Endothelial cell of umbilical vein (primary cell): ENCODE measurements around the gene LRP5. TPM values are rescaled to one million over a fixed set of nuclear protein-coding genes. Genes with fewer than 3 reads are reported as not detected.

Experiments used
- BruUV-seq: library from RNA; stranded (reverse); fragments of 400-500 nt; replicated peaks from 2 replicates; lab custom pipeline; 2021; lab: Mats Ljungman, UMichigan
- CTCF ChIA-PET: fragments of 300-600, 350-600 bp; sonication (Branson Sonifier 250); formaldehyde crosslinking; loops from one replicate; lab custom pipeline; 2021; ENCODE audit warnings: antibody characterized with exemption, inconsistent platforms; lab: Charles Lee
- POLR2A ChIA-PET: fragments of 300-600, 350-600 bp; sonication (Branson Sonifier 250); formaldehyde crosslinking; loops from one replicate; lab custom pipeline; 2021; ENCODE audit warnings: antibody characterized with exemption, inconsistent platforms; lab: Charles Lee
- DNase-seq: peaks from one replicate; pipeline ENCODE4 v3.0.0-alpha.2; 2011; ENCODE audit warnings: low read depth, low spot score
- FAIRE-seq: peaks from 2 replicates; lab custom pipeline; 2011; peaks lifted over from hg19 to GRCh38; lab: Jason Lieb, UNC
- H2AFZ ChIP-seq: 2 replicates; pipeline ENCODE4 v1.6.0; 2012; ENCODE audit warnings: low read depth, low read length, control low read depth, inconsistent platforms
- H3K27ac ChIP-seq: 2 replicates; pipeline ENCODE4 v1.5.1; 2011; ENCODE audit warnings: low read depth, mild to moderate bottlenecking, control low read depth, low read length, moderate library complexity; ENCODE audit not compliant: insufficient read depth
- H3K27me3 ChIP-seq, 2 experiments: 2 replicates each; pipeline versions ENCODE4 v1.6.0 to v1.6.1; 2011; ENCODE audit warnings: low read length in 2 of 2, mixed read lengths in 1 of 2; ENCODE audit not compliant: control insufficient read depth in 2 of 2, insufficient read depth in 2 of 2
- H3K36me3 ChIP-seq, 2 experiments: 2 replicates in 1 of 2; 3 replicates in 1 of 2; pipeline ENCODE4 v1.5.1; 2011; ENCODE audit warnings: low read length in 2 of 2, mild to moderate bottlenecking in 1 of 2, moderate library complexity in 1 of 2; ENCODE audit not compliant: control insufficient read depth in 2 of 2, insufficient read depth in 2 of 2; ENCODE audit errors: extremely low read depth in 1 of 2
- H3K4me1 ChIP-seq: 3 replicates; pipeline ENCODE4 v1.5.1; 2011; ENCODE audit warnings: mild to moderate bottlenecking, low read length; ENCODE audit not compliant: control insufficient read depth, insufficient read depth; ENCODE audit errors: extremely low read depth
- H3K4me2 ChIP-seq: 2 replicates; pipeline ENCODE4 v1.6.1; 2011; ENCODE audit warnings: low read length, control low read depth, mixed read lengths; ENCODE audit not compliant: insufficient read depth
- H3K4me3 ChIP-seq, 3 experiments: fragments of 200-600 bp in 1 of 3; sonication (generic), shearing (Covaris generic) in 1 of 3; replicated peaks in 1 of 3; 2 replicates each; pipeline ENCODE4 v1.5.1; 2011 to 2016; ENCODE audit warnings: control low read depth in 3 of 3, low read length in 3 of 3, mild to moderate bottlenecking in 2 of 3, inconsistent platforms in 1 of 3, low read depth in 1 of 3, moderate library complexity in 1 of 3; ENCODE audit not compliant: insufficient read depth in 1 of 3
- H3K79me2 ChIP-seq: 2 replicates; pipeline ENCODE4 v1.6.0; 2012; ENCODE audit warnings: low read length, inconsistent platforms; ENCODE audit not compliant: control insufficient read depth, insufficient read depth
- H3K9ac ChIP-seq: replicated peaks from 2 replicates; pipeline ENCODE3; 2011; ENCODE audit warnings: low read length, control low read depth; ENCODE audit not compliant: insufficient read depth; ENCODE audit errors: extremely low read depth
- H3K9me1 ChIP-seq: replicated peaks from 3 replicates; pipeline ENCODE4 v1.6.0; 2011; ENCODE audit warnings: mild to moderate bottlenecking, low read length; ENCODE audit not compliant: control insufficient read depth, insufficient read depth; ENCODE audit errors: extremely low read depth
- H3K9me3 ChIP-seq: replicated peaks from 2 replicates; pipeline ENCODE4 v1.5.1; 2012; ENCODE audit warnings: low read length, inconsistent platforms; ENCODE audit not compliant: control insufficient read depth, insufficient read depth
- H4K20me1 ChIP-seq: replicated peaks from 2 replicates; pipeline ENCODE3; 2011; ENCODE audit warnings: mild to moderate bottlenecking, low read length; ENCODE audit not compliant: control insufficient read depth, insufficient read depth; ENCODE audit errors: extremely low read depth
- FOS ChIP-seq: IDR thresholded peaks from 2 replicates; pipeline ENCODE4 v1.6.1; 2011; ENCODE audit warnings: mild to moderate bottlenecking, low read length, moderate library complexity, borderline replicate concordance; ENCODE audit not compliant: insufficient read depth
- MAX ChIP-seq: IDR thresholded peaks from 2 replicates; pipeline ENCODE4 v1.6.1; 2011; ENCODE audit not compliant: insufficient read depth, insufficient read length
- POLR2A ChIP-seq: IDR thresholded peaks from 2 replicates; pipeline ENCODE4 v1.6.1; 2012; ENCODE audit warnings: low read depth, mild to moderate bottlenecking, control low read depth, low read length
- POLR2AphosphoS5 ChIP-seq: IDR thresholded peaks from 2 replicates; pipeline ENCODE4 v1.6.1; 2012; ENCODE audit warnings: low read depth, mild to moderate bottlenecking, control low read depth, low read length, moderate library complexity; ENCODE audit not compliant: insufficient read depth
- dilution Hi-C: fragments of 300-500 bp; cut with MboI; formaldehyde crosslinking; loops from one replicate; pipeline ENCODE4 v1.15.0; 2019; ENCODE audit warnings: low sequenced_read_pairs; ENCODE audit not compliant: extremely low pct_ligation_motif_present
- intact Hi-C: fragments of 100-400 bp; cut with micrococcal nuclease; formaldehyde crosslinking; loops from one replicate; pipeline ENCODE4 v1.10.0; 2022
- polyA plus RNA-seq, 4 experiments: library from polyadenylated mRNA; depleted of rRNA in 3 of 4; stranded (reverse) in 3 of 4; unstranded in 1 of 4; fragments of >200 nt; gene quantifications; 2 replicates each; pipeline versions ENCODE4 v1.2.1 to v1.2.3, GENCODE V29; 2011 to 2012; ENCODE audit warnings: missing spikeins in 1 of 4
- total RNA-seq: library from RNA; stranded (reverse); gene quantifications from 2 replicates; pipeline ENCODE4 v1.2.3, GENCODE V29; 2021

LRP5 gene
- total and polyA plus RNA-seq, 2 donors (not counting 3 experiments of a cell fraction or from before 2014, with no cell fraction given), result 35.1 to 51.8 TPM

- no peaks in the 10 kb centered on the region for H3K9me3 ChIP-seq
- peak overlapping the region; percentile 55 for H3K4me2 ChIP-seq
- H2AFZ ChIP-seq, result peak overlapping the region; percentile 97
- intact Hi-C loops (loop anchor here (2.0 to 5.0 kb wide), 4 partner anchors 43 to 122 kb away; no protein-coding TSS in a partner anchor), dilution Hi-C loops (no loop called here)
- ChIA-PET POLR2A (interaction anchor here (0.6 to 1.2 kb wide), 2 partner anchors 188 to 289 kb away, joined by 3 read pairs; partner anchors contain the start of gene C11orf24), CTCF (interaction anchor here (1.0 to 1.5 kb wide), 4 partner anchors 11 to 338 kb away, joined by 3 to 5 read pairs (median 3); no protein-coding TSS in a partner anchor)
- H3K9ac ChIP-seq, result peak overlapping the region; percentile 96
- TF ChIP-seq POLR2AphosphoS5, result peak; percentile 55
- no peak for TF ChIP-seq FOS
- H3K36me3 ChIP-seq, result no peaks in the 10 kb centered on the region
- peaks cover 0 to 3% of the 10 kb centered on the region in 2 experiments for H3K27me3 ChIP-seq
- H3K4me1 ChIP-seq, result peaks cover 20% of the 10 kb centered on the region
- H3K79me2 ChIP-seq, result peaks cover 45% of the 10 kb centered on the region
- H4K20me1 ChIP-seq, result peaks cover 12% of the 10 kb centered on the region
- H3K27ac ChIP-seq, result peak overlapping the region; percentile 96
- FAIRE-seq, result peak; percentile 98
- DNase-seq, result peak; percentile 100
- peak overlapping the region; percentile 82 to 84 (median 83) for H3K4me3 ChIP-seq
- no peaks in the 10 kb centered on the region for H3K9me1 ChIP-seq
- TSS peak; percentile 99 for BruUV-seq
Measured at GRCh38 chr11:68459886-68460740, 147.7 kb downstream of the LRP5 start.

- H3K79me2 ChIP-seq, result peaks cover 53% of the 10 kb centered on the region
- H4K20me1 ChIP-seq, result peaks cover 16% of the 10 kb centered on the region
- TF ChIP-seq POLR2A (peak; percentile 49), POLR2AphosphoS5 (peak; percentile 48), MAX (no peak)
- peak within 1 kb of the TSS; percentile 97 for H2AFZ ChIP-seq
- no peaks in the 10 kb centered on the region for H3K9me1 ChIP-seq
- H3K27me3 ChIP-seq, result no peaks in the 10 kb centered on the region
- POLR2A ChIA-PET, result interaction anchor here (0.5 to 1.2 kb wide), 3 partner anchors 24 to 288 kb away, joined by 3 to 11 read pairs (median 3); partner anchors contain the start of gene C11orf24
- peaks cover 20% of the 10 kb centered on the region for H3K4me1 ChIP-seq
- peak within 1 kb of the TSS; percentile 66 for H3K4me2 ChIP-seq
- peak within 1 kb of the TSS; percentile 96 for H3K27ac ChIP-seq
- no peaks in the 10 kb centered on the region for H3K9me3 ChIP-seq
- FAIRE-seq, result peak; percentile 28
- H3K36me3 ChIP-seq, result no peaks in the 10 kb centered on the region
- no TSS peak for BruUV-seq
- peak within 1 kb of the TSS; percentile 96 for H3K9ac ChIP-seq
- intact Hi-C loops (loop anchor here (2.0 to 5.0 kb wide), 4 partner anchors 42 to 121 kb away; no protein-coding TSS in a partner anchor), dilution Hi-C loops (no loop called here)
- CTCF ChIA-PET, result interaction anchor here (1.0 to 1.5 kb wide), 4 partner anchors 64 to 337 kb away, joined by 3 to 6 read pairs (median 4); no protein-coding TSS in a partner anchor
- H3K4me3 ChIP-seq, result peak within 1 kb of the TSS; percentile 82 to 84 (median 83)
- DNase-seq, result peak; percentile 49
Measured at GRCh38 chr11:68460741-68461574, 148.6 kb downstream of the LRP5 start, which contains the start of gene PPP6R3. Gene PPP6R3 (plus strand): TSS chr11:68460752. CDS start chr11:68537665, 76,913 bp downstream.
